ENCODE results near the gene ZNF423. TPM values are rescaled to one million over a fixed set of nuclear protein-coding genes. Genes with fewer than 3 reads are reported as not detected.

The ZNF423 gene
- polyA plus RNA-seq, 1 of the 3 experiments (the other 2 are of a cell fraction): 1.2 TPM

DNA sequence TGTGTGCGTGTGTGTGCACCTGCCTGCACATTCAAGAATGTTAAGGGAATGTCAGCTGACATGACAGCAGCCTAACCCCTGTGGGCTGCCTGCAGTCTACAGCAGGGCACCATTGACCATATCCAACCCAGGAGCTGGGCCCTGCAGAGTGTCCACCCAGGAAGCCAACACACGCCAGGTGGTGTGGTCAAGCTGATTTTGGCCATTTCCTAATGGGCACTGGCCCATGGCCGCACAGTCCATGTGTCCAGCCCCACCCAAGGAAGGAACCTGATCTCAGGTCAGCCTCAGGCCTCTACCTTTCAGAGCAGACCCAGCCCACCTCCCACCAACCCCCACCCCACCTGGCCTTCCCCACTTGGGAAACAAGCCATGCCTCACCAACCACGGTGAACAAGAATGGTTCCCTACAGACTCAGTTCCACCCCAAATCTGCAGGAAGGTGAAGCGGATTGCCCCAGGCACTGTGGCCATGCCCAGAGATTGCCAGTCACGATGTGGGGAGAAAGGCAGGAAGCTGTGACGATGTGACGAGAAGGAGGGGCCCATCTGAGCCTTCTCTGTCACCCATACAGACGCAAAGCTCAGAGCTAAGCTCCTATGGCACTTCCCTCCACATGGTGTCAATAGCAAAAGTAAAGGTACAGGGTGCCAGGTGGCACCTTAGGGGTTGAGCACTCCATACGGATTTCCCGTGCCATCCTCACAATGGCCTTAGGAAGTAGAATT lies 77.5 kb downstream of the ZNF423 start:
- ChIA-PET CTCF (interaction anchor here (1.1 to 1.2 kb wide), 2 partner anchors 19 to 79 kb away, joined by 3 read pairs; no protein-coding TSS in a partner anchor), POLR2A (no interaction called here)
- no peak overlapping the region for H3K4me3 ChIP-seq (ENCODE audit: low read depth in 2 of 2, low read length in 1 of 2)
- no peaks in the 10 kb centered on the region for H3K9me2 ChIP-seq
- H3K79me2 ChIP-seq (ENCODE audit: insufficient read depth): no peaks in the 10 kb centered on the region
- H3K4me2 ChIP-seq: no peak overlapping the region
- no peak for TF ChIP-seq SMC3 (IDR thresholded peaks at IDR 0.05; ENCODE audit: low read depth, low read length)
- no peak for TF ChIP-seq RCOR1 (IDR thresholded peaks at IDR 0.05; ENCODE audit: low read length)
- TF ChIP-seq RAD21 (IDR thresholded peaks at IDR 0.05; ENCODE audit: low read length): no peak
- no peak for DNase-seq
- H3K9ac ChIP-seq: no peak overlapping the region
- H2AFZ ChIP-seq (ENCODE audit: low read depth): no peak overlapping the region
- no peaks in the 10 kb centered on the region for H3F3A ChIP-seq (replicated peaks; ENCODE audit: insufficient read depth)
- no peak overlapping the region for H3K27ac ChIP-seq (ENCODE audit: low read depth in 2 of 2, low read length in 1 of 2)
- H3K9me3 ChIP-seq: no peaks in the 10 kb centered on the region
- peaks cover 0 to 44% of the 10 kb centered on the region in 2 experiments; a peak in 1 of 4 replicates for H3K4me1 ChIP-seq (ENCODE audit: control insufficient read depth in 1 of 2, insufficient read depth in 2 of 2, low read depth in 1 of 2, low read length in 1 of 2)
- WGBS (ENCODE audit: low lambda C conversion rate): 59% methylated on average over 9 of the region's 11 CpGs
- H3K36me3 ChIP-seq (replicated peaks in 1 of 2; ENCODE audit: control insufficient read depth in 1 of 2, insufficient read depth in 2 of 2, low read length in 1 of 2): no peaks in the 10 kb centered on the region
- no peaks in the 10 kb centered on the region for H4K20me1 ChIP-seq (ENCODE audit: insufficient read depth)
- H3K27me3 ChIP-seq (ENCODE audit: insufficient read depth): no peaks in the 10 kb centered on the region

- TF ChIP-seq GATA2 (CRISPR knock-in tag; IDR thresholded peaks at IDR 0.05) (no peak), RAD21 (IDR thresholded peaks at IDR 0.05; ENCODE audit: low read length) (no peak), RXRA (IDR thresholded peaks at IDR 0.05; ENCODE audit: borderline replicate concordance, low read depth) (no peak), EZH2phosphoT487 (IDR thresholded peaks at IDR 0.05; ENCODE audit: borderline replicate concordance, low read depth) (no peak), RFX5 (IDR thresholded peaks at IDR 0.05; ENCODE audit: low read length) (no peak)
- TF ChIP-seq, protein P1, sequence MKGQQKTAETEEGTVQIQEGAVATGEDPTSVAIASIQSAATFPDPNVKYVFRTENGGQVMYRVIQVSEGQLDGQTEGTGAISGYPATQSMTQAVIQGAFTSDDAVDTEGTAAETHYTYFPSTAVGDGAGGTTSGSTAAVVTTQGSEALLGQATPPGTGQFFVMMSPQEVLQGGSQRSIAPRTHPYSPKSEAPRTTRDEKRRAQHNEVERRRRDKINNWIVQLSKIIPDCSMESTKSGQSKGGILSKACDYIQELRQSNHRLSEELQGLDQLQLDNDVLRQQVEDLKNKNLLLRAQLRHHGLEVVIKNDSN (IDR thresholded peaks at IDR 0.05; ENCODE audit: borderline replicate concordance, low read depth): no peak
- TF ChIP-seq, protein P2, sequence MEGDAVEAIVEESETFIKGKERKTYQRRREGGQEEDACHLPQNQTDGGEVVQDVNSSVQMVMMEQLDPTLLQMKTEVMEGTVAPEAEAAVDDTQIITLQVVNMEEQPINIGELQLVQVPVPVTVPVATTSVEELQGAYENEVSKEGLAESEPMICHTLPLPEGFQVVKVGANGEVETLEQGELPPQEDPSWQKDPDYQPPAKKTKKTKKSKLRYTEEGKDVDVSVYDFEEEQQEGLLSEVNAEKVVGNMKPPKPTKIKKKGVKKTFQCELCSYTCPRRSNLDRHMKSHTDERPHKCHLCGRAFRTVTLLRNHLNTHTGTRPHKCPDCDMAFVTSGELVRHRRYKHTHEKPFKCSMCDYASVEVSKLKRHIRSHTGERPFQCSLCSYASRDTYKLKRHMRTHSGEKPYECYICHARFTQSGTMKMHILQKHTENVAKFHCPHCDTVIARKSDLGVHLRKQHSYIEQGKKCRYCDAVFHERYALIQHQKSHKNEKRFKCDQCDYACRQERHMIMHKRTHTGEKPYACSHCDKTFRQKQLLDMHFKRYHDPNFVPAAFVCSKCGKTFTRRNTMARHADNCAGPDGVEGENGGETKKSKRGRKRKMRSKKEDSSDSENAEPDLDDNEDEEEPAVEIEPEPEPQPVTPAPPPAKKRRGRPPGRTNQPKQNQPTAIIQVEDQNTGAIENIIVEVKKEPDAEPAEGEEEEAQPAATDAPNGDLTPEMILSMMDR (IDR thresholded peaks at IDR 0.05): no peak
- no peaks in the 10 kb centered on the region for H3K36me3 ChIP-seq (replicated peaks in 1 of 2; ENCODE audit: control insufficient read depth in 1 of 2, insufficient read depth in 2 of 2, low read length in 1 of 2)
- H2AFZ ChIP-seq (ENCODE audit: low read depth): no peak overlapping the region
- H3K4me3 ChIP-seq (ENCODE audit: low read depth in 2 of 2, low read length in 1 of 2): no peak overlapping the region
- no peak overlapping the region for H3K4me2 ChIP-seq
- no peak for DNase-seq
- no peaks in the 10 kb centered on the region for H3K79me2 ChIP-seq (ENCODE audit: insufficient read depth)
- H3K9me2 ChIP-seq: no peaks in the 10 kb centered on the region
- H3K27me3 ChIP-seq (ENCODE audit: insufficient read depth): no peaks in the 10 kb centered on the region
- H3K27ac ChIP-seq (ENCODE audit: low read depth in 2 of 2, low read length in 1 of 2): no peak overlapping the region
- peaks cover 0 to 34% of the 10 kb centered on the region in 2 experiments; a peak in 1 of 4 replicates for H3K4me1 ChIP-seq (ENCODE audit: control insufficient read depth in 1 of 2, insufficient read depth in 2 of 2, low read depth in 1 of 2, low read length in 1 of 2)
- H3K9me3 ChIP-seq: no peaks in the 10 kb centered on the region
- POLR2A ChIA-PET: no interaction called here
- no peaks in the 10 kb centered on the region for H3F3A ChIP-seq (replicated peaks; ENCODE audit: insufficient read depth)
- WGBS (ENCODE audit: low lambda C conversion rate): 62% methylated on average over 4 of the region's 4 CpGs
- CTCF ChIA-PET: interaction anchor here (1.2 kb wide), 1 partner anchor 21 kb away, joined by 3 read pairs; no protein-coding TSS in a partner anchor
- no peak overlapping the region for H3K9ac ChIP-seq
- H4K20me1 ChIP-seq (ENCODE audit: insufficient read depth): no peaks in the 10 kb centered on the region
Measured at GRCh38 chr16:49776734-49777133, 79.2 kb downstream of the ZNF423 start.
